Transverse colon (tissue), 4 donors: ENCODE data around the gene GPR63. TPM values are rescaled to one million over a fixed set of nuclear protein-coding genes. Genes with fewer than 3 reads are reported as not detected.

Experiments used
- DNase-seq: peaks from one replicate; pipeline ENCODE4 v3.0.0-alpha.2; 2019
- H3K27ac ChIP-seq, 4 donors: fragments of 200-600 bp; sonication (generic); 2 replicates each; pipeline ENCODE4 v1.5.1; 2016 to 2018; ENCODE audit warnings: inconsistent platforms in 4 of 4
- H3K27me3 ChIP-seq: fragments of 200-600 bp; sonication (generic); 2 replicates; pipeline ENCODE4 v1.5.1; 2017; ENCODE audit warnings: inconsistent platforms
- H3K36me3 ChIP-seq, 4 donors: fragments of 200-600 bp; sonication (generic); 2 replicates each; pipeline ENCODE4 v1.5.1; 2017 to 2019; ENCODE audit warnings: inconsistent platforms in 4 of 4
- H3K4me1 ChIP-seq, 4 donors: fragments of 200-600 bp; sonication (generic); 2 replicates each; pipeline ENCODE4 v1.5.1; 2017 to 2020; ENCODE audit warnings: inconsistent platforms in 4 of 4
- H3K4me3 ChIP-seq, 4 donors: fragments of 200-600 bp; sonication (generic); 1 replicate in 1 of 4; 2 replicates in 3 of 4; pipeline versions ENCODE4 v1.5.1 to v1.6.1; 2017 to 2019; ENCODE audit warnings: inconsistent platforms in 4 of 4
- H3K9me3 ChIP-seq, 2 donors: fragments of 200-600 bp; sonication (generic); 2 replicates each; pipeline ENCODE4 v1.5.1; 2017 to 2019; ENCODE audit warnings: inconsistent platforms in 2 of 2
- EP300 ChIP-seq: sonication (generic); formaldehyde crosslinking; IDR thresholded peaks from one replicate; pipeline ENCODE4 v1.6.1; 2017; ENCODE audit warnings: antibody characterized with exemption, low read depth
- POLR2A ChIP-seq: fragments of 450-650 bp; IDR thresholded peaks from one replicate; pipeline ENCODE4 v1.6.1; 2016; ENCODE audit warnings: antibody characterized with exemption, mild to moderate bottlenecking, moderate library complexity
- POLR2AphosphoS5 ChIP-seq, 3 donors: sonication (generic); formaldehyde crosslinking; IDR thresholded peaks; one replicate each; pipeline ENCODE4 v1.6.1; 2016; ENCODE audit warnings: antibody characterized with exemption in 3 of 3
- WGBS, 2 donors: methylation state at CpG; one replicate each; pipeline ENCODE4 v1.1.5; 2018; ENCODE audit warnings: low coverage in 1 of 2; 5-methylcytosine and 5-hydroxymethylcytosine counted together
- in situ Hi-C, 4 donors: fragments of 200-750 bp; cut with MboI; loops; one replicate each; pipeline versions ENCODE4 v1.15.0 to v1.15.1; 2017; ENCODE audit warnings: low sequenced_read_pairs in 3 of 4, low pct_ligation_motif_present in 1 of 4, low pct_unique_long_range_greater_than_20kb in 1 of 4
- intact Hi-C: fragments of 100-400 bp; cut with DNase I; formaldehyde crosslinking; loops from one replicate; pipeline ENCODE4 v1.15.1; 2023; ENCODE audit warnings: low total_unique reads
- total RNA-seq, 4 donors: library from RNA; depleted of rRNA; stranded (reverse); fragments of >200 nt; gene quantifications; one replicate each; pipeline ENCODE4 v1.1.0, GENCODE V29; 2016
- TF ChIP-seq, protein P1 (sequence below), 5 experiments: fragments of 200-600 bp in 3 of 5; fragments of 450-650 bp in 2 of 5; sonication (generic) in 3 of 5; IDR thresholded peaks; 1 replicate in 2 of 5; 2 replicates in 3 of 5; pipeline ENCODE4 v1.5.1; 2016 to 2017; ENCODE audit warnings: antibody characterized with exemption in 5 of 5, inconsistent platforms in 3 of 5, mild to moderate bottlenecking in 2 of 5, moderate library complexity in 1 of 5

Gene GPR63
- total RNA-seq, 4 donors from 2014 or later = 0.82 to 2.4 (median 2.2) TPM; not detected in 1

GRCh38 chr6:96851858-96852257 is 14.6 kb upstream of the GPR63 start:
- H3K9me3 ChIP-seq = no peaks in the 10 kb centered on the region
- TF ChIP-seq POLR2A (no peak), EP300 (no peak), POLR2AphosphoS5 (IDR thresholded peaks at IDR 0.05) (no peak)
- TF ChIP-seq, protein P1, sequence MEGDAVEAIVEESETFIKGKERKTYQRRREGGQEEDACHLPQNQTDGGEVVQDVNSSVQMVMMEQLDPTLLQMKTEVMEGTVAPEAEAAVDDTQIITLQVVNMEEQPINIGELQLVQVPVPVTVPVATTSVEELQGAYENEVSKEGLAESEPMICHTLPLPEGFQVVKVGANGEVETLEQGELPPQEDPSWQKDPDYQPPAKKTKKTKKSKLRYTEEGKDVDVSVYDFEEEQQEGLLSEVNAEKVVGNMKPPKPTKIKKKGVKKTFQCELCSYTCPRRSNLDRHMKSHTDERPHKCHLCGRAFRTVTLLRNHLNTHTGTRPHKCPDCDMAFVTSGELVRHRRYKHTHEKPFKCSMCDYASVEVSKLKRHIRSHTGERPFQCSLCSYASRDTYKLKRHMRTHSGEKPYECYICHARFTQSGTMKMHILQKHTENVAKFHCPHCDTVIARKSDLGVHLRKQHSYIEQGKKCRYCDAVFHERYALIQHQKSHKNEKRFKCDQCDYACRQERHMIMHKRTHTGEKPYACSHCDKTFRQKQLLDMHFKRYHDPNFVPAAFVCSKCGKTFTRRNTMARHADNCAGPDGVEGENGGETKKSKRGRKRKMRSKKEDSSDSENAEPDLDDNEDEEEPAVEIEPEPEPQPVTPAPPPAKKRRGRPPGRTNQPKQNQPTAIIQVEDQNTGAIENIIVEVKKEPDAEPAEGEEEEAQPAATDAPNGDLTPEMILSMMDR (IDR thresholded peaks at IDR 0.05) = no peak
- intact Hi-C loops = no loop called here
- H3K27ac ChIP-seq = no peak overlapping the region
- 73 to 87% methylated on average over 8 of the region's 8 CpGs for WGBS, 2 donors
- no peaks in the 10 kb centered on the region for H3K27me3 ChIP-seq
- no peaks in the 10 kb centered on the region for H3K4me1 ChIP-seq
- no peaks in the 10 kb centered on the region for H3K36me3 ChIP-seq
- no peak for DNase-seq
- in situ Hi-C loops = no loop called here
- no peak overlapping the region for H3K4me3 ChIP-seq

- no peak overlapping the region for H3K27ac ChIP-seq
- 67 to 68% methylated on average over 2 of the region's 2 CpGs for WGBS, 2 donors
- no peak for DNase-seq
- no peaks in the 10 kb centered on the region for H3K4me1 ChIP-seq
- H3K9me3 ChIP-seq = no peaks in the 10 kb centered on the region
- H3K27me3 ChIP-seq = no peaks in the 10 kb centered on the region
- no peaks in the 10 kb centered on the region for H3K36me3 ChIP-seq
- intact Hi-C loops = no loop called here
- TF ChIP-seq POLR2AphosphoS5 (IDR thresholded peaks at IDR 0.05) (no peak), POLR2A (no peak)
- TF ChIP-seq, protein P1 (IDR thresholded peaks at IDR 0.05) = no peak
- no peak overlapping the region for H3K4me3 ChIP-seq
- in situ Hi-C loops = no loop called here
These were observed 12.3 kb upstream of the GPR63 start for GRCh38 chr6:96849615-96850014.

DNA sequence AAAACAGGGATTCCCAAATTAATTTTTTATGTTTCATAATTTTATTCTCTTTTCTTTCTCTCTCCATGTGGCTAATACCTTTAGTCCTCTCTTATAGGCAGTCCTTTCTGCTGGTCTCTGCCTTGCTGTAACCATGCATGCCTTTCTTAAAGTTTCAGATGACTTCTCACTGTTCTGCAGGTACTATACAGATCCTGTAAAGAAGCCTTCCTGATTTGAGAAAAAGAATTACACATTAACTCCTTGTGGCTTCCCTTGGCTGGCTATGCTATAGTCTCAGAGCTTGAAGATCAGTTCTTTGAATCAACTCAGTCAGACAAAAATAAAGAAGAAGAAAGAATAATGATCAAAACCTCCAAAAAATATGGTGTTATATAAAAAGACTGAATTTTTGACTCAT is 7.3 kb upstream of the GPR63 start:
- no peak overlapping the region for H3K27ac ChIP-seq
- H3K4me1 ChIP-seq = no peaks in the 10 kb centered on the region
- H3K4me3 ChIP-seq = no peak overlapping the region
- H3K36me3 ChIP-seq = no peaks in the 10 kb centered on the region
- intact Hi-C loops (no loop called here), in situ Hi-C loops (no loop called here)
- DNase-seq = no peak
- TF ChIP-seq EP300 (no peak), POLR2A (no peak), POLR2AphosphoS5 (IDR thresholded peaks at IDR 0.05) (no peak)
- TF ChIP-seq, protein P1 (IDR thresholded peaks at IDR 0.05) = no peak
- H3K27me3 ChIP-seq = no peaks in the 10 kb centered on the region
- no peaks in the 10 kb centered on the region for H3K9me3 ChIP-seq

- no peak for DNase-seq
- peaks cover 0 to 11% (median 9%) of the 10 kb centered on the region in 4 donors for H3K4me1 ChIP-seq
- no peaks in the 10 kb centered on the region for H3K36me3 ChIP-seq
- in situ Hi-C loops = no loop called here
- TF ChIP-seq, protein P1 (IDR thresholded peaks at IDR 0.05) = no peak
- TF ChIP-seq EP300 (no peak), POLR2AphosphoS5 (IDR thresholded peaks at IDR 0.05) (no peak), POLR2A (no peak)
- H3K27ac ChIP-seq = no peak overlapping the region
- no peak overlapping the region for H3K4me3 ChIP-seq
- H3K9me3 ChIP-seq = no peaks in the 10 kb centered on the region
- WGBS, 2 donors = 39% methylated on average over 2 of the region's 2 CpGs; no CpG with 5 or more reads in 1 of the 2 donors
- peaks cover 5% of the 10 kb centered on the region for H3K27me3 ChIP-seq
- intact Hi-C loops = no loop called here
These were observed 4.1 kb upstream of the GPR63 start for GRCh38 chr6:96841345-96841744.
